Ascending aorta (tissue), 2 donors: ENCODE data around the gene DNAJB2. TPM values are rescaled to one million over a fixed set of nuclear protein-coding genes. Genes with fewer than 3 reads are reported as not detected.
"Not testable (repeated sequence)": the region's sequence is repeated elsewhere in the genome, so short reads cannot be mapped to it uniquely, and the experiment has no call there.

Experiments
- DNase-seq, 2 donors: peaks; one replicate each; pipeline ENCODE4 v3.0.0-alpha.2; 2019; ENCODE audit warnings: low spot score in 2 of 2
- H3K27ac ChIP-seq, 2 donors: fragments of 200-600 bp; sonication (generic); one replicate each; pipeline ENCODE4 v1.5.1; 2016 to 2017; ENCODE audit warnings: mild to moderate bottlenecking in 1 of 2
- H3K27me3 ChIP-seq: fragments of 200-600 bp; sonication (generic); one replicate; pipeline ENCODE4 v1.5.1; 2017
- H3K36me3 ChIP-seq, 2 donors: fragments of 200-600 bp; sonication (generic); one replicate each; pipeline ENCODE4 v1.5.1; 2016
- H3K4me1 ChIP-seq, 2 donors: fragments of 200-600 bp; sonication (generic); one replicate each; pipeline ENCODE4 v1.5.1; 2016 to 2017; ENCODE audit warnings: mild to moderate bottlenecking in 1 of 2
- H3K4me3 ChIP-seq, 2 donors: fragments of 200-600 bp; sonication (generic); one replicate each; pipeline ENCODE4 v1.5.1; 2016 to 2017; ENCODE audit warnings: mild to moderate bottlenecking in 1 of 2
- H3K9me3 ChIP-seq, 2 donors: fragments of 200-600 bp; sonication (generic); one replicate each; pipeline ENCODE4 v1.5.1; 2016
- intact Hi-C: fragments of 100-400 bp; cut with DNase I; formaldehyde crosslinking; loops from one replicate; pipeline ENCODE4 v1.15.1; 2023
- total RNA-seq: library from RNA; depleted of rRNA; stranded (reverse); fragments of >200 nt; gene quantifications from one replicate; pipeline ENCODE4 v1.1.0, GENCODE V29; 2016
- TF ChIP-seq, protein P1 (sequence below), 3 experiments: fragments of 200-600 bp in 2 of 3; fragments of 450-650 bp in 1 of 3; sonication (generic) in 2 of 3; IDR thresholded peaks; one replicate each; pipeline ENCODE4 v1.5.1; 2016 to 2019; ENCODE audit warnings: antibody characterized with exemption in 3 of 3, mild to moderate bottlenecking in 1 of 3, moderate library complexity in 1 of 3

Gene DNAJB2
- total RNA-seq, 1 donor from 2014 or later = 51.0 TPM

DNA sequence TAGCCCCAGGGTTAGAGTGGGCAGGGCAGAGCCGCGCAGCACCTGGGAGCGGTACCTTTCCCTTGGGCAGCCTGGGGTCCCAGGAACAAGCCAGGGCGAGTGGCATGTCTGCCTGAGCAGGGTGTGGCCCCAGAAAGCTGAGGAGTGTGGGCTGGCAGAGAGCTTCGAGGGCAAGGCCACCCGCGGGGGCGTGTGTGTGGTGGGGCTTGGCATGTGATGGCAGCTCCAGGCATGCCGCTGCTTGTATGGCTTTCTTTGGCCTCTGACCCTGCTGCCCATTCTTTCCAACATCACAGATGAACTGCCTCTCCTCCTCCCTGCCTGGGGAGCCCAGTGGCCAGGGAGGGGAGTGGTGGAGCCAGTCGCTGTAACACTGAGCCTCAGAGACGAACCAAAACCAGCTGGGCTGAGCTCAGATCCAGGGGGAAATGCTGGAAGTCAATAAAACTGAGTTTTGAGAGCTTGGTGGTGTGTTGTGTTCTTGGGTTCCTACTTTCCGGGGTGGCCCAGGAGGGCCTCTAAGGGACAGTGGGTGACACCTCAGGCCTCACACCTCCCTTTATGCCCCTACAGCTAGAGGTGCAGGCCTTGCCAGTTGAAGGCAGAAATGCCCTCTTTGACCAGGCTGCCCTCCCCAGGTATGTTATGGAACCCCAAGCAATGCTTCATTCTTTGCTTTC, 7.4 kb downstream of the DNAJB2 start:
- Histone ChIP-seq H3K4me1 (peaks cover 5 to 19% of the 10 kb centered on the region in 2 donors), H3K36me3 (peaks cover 37 to 42% of the 10 kb centered on the region in 2 donors), H3K27ac (peak overlapping the region; percentile 53 to 71), H3K9me3 (no peaks in the 10 kb centered on the region), H3K27me3 (no peaks in the 10 kb centered on the region), H3K4me3 (no peak overlapping the region)
- intact Hi-C loops = no loop called here
- TF ChIP-seq, protein P1, sequence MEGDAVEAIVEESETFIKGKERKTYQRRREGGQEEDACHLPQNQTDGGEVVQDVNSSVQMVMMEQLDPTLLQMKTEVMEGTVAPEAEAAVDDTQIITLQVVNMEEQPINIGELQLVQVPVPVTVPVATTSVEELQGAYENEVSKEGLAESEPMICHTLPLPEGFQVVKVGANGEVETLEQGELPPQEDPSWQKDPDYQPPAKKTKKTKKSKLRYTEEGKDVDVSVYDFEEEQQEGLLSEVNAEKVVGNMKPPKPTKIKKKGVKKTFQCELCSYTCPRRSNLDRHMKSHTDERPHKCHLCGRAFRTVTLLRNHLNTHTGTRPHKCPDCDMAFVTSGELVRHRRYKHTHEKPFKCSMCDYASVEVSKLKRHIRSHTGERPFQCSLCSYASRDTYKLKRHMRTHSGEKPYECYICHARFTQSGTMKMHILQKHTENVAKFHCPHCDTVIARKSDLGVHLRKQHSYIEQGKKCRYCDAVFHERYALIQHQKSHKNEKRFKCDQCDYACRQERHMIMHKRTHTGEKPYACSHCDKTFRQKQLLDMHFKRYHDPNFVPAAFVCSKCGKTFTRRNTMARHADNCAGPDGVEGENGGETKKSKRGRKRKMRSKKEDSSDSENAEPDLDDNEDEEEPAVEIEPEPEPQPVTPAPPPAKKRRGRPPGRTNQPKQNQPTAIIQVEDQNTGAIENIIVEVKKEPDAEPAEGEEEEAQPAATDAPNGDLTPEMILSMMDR (IDR thresholded peaks at IDR 0.05) = no peak
- DNase-seq = no peak

DNA sequence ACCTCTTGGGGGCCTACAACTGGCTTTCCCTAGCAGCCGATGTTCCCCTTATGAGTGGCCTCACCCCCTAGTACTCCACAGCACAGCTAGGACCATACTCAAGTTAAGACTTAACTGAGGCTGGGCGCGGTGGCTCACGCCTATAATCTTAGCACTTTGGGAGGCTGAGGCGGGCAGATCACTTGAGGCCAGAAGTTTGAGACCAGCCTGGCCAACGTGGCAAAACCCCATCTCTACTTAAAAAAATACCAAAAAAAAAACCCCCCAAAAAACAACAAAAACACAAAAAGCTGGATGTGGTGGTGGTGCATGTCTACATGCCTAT, 7.9 kb downstream of the DNAJB2 start:
- H3K36me3 ChIP-seq = peaks cover 32 to 37% of the 10 kb centered on the region in 2 donors
- H3K4me3 ChIP-seq, DNase-seq, H3K9me3 ChIP-seq, H3K27me3 ChIP-seq, intact Hi-C loops: not testable (repeated sequence)
- peaks cover 5 to 17% of the 10 kb centered on the region in 2 donors for H3K4me1 ChIP-seq
- H3K27ac ChIP-seq = peak overlapping the region in 1 of 2 donors; percentile 53

- Histone ChIP-seq H3K27me3 (no peaks in the 10 kb centered on the region), H3K4me1 (peaks cover 5 to 17% of the 10 kb centered on the region in 2 donors), H3K4me3 (no peak overlapping the region), H3K9me3 (no peaks in the 10 kb centered on the region), H3K36me3 (peaks cover 25 to 30% of the 10 kb centered on the region in 2 donors), H3K27ac (peak overlapping the region in 1 of 2 donors; percentile 38)
- DNase-seq = no peak
- TF ChIP-seq, protein P1 (IDR thresholded peaks at IDR 0.05) = no peak
- intact Hi-C loops = no loop called here
Observed at GRCh38 chr2:219287580-219288265, 8.6 kb downstream of the DNAJB2 start.

DNA sequence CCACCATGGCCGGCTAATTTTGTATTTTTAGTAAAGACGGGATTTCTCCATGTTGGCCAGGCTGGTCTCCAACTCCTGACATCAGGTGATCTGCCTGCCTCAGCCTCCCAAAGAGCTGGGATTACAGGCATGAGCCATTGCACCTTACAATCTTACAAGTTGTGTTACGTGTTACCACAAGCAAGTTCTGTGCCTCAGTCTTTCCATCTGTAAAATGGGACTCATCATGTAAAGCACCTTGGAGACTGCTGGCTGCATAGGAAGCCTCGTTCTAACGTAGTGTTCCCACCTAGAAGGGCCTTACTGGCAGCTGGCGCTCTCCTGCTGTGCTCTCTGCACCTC, 10.0 kb downstream of the DNAJB2 start:
- Histone ChIP-seq H3K36me3 (peaks cover 13 to 16% of the 10 kb centered on the region in 2 donors), H3K9me3 (no peaks in the 10 kb centered on the region), H3K4me1 (peaks cover 5 to 18% of the 10 kb centered on the region in 2 donors), H3K4me3 (peak overlapping the region in 1 of 2 donors; percentile 33), H3K27ac (peak overlapping the region; percentile 69 to 71), H3K27me3 (no peaks in the 10 kb centered on the region)
- TF ChIP-seq, protein P1 (IDR thresholded peaks at IDR 0.05) = no peak
- intact Hi-C loops = loop anchor here (1.0 kb wide), 1 partner anchor 10 kb away; the partner anchor contains the start of gene DNAJB2
- no peak for DNase-seq

DNA sequence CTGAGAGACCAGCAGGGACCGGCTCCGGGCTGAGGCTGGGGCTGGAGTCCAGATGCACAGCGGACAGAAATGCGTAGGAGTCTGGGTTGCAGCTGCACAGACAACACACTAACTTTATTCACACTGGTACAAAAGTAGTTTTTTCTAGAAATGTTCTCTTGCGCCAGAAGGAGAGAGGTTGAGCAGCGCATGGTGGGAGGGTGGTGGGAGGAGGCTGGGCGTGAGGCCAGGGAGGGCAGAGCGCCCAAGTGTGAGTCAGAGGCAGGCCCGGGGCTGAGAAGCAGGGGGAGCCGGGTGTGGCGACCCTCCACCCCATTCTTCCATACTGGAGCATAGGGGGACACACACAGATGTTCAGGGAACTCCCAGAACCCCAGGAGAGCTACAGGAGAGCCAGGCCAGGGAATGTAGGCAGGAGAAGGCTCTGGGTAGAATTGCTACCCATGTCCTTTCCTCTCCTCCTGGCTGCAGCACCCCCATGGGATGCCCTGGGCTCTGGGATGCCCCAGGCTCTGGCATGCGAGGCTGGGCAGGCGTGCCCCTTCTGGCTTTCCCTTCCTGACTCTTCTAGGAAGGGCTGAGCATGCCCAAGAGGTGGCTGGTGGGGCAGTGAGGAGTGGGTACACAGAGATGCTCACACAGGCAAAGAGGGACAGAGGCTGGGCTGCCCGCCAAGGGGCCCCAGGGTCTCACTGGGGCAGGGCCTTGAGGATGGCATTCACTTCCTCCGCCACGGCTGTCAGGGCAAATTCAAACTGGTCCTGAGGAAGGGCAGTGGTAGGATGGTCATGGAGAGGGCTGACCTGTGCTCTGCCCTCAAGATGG, 10.6 kb downstream of the DNAJB2 start:
- TF ChIP-seq, protein P1 (IDR thresholded peaks at IDR 0.05) = no peak
- Histone ChIP-seq H3K9me3 (no peaks in the 10 kb centered on the region), H3K36me3 (peaks cover 9 to 10% of the 10 kb centered on the region in 2 donors), H3K4me1 (peaks cover 5 to 22% of the 10 kb centered on the region in 2 donors), H3K27ac (peak overlapping the region; percentile 69 to 71), H3K27me3 (no peaks in the 10 kb centered on the region), H3K4me3 (peak overlapping the region in 1 of 2 donors; percentile 33)
- intact Hi-C loops = loop anchor here (1.0 to 10.0 kb wide), 3 partner anchors 10 to 245 kb away; partner anchors contain the start of genes DNAJB2 and DNPEP
- peak in 1 of 2 donors; percentile 90 for DNase-seq
